Neutrophil (primary cell): ENCODE results near the gene TTC33.
A peak's percentile ranks its signal among the peaks of the same experiment; 100 is the strongest.

ENCODE experiments used
- H3K27ac ChIP-seq: fragments of 200-600 bp; sonication (generic); 2 replicates; pipeline ENCODE4 v1.5.1; 2016; ENCODE audit warnings: mild to moderate bottlenecking, moderate library complexity
- H3K27me3 ChIP-seq: fragments of 200-600 bp; sonication (generic); 2 replicates; pipeline ENCODE4 v1.6.0; 2016; ENCODE audit warnings: mild to moderate bottlenecking
- H3K36me3 ChIP-seq: fragments of 200-600 bp; sonication (generic); 2 replicates; pipeline ENCODE4 v1.5.1; 2017
- H3K4me1 ChIP-seq, 2 experiments: fragments of 200-600 bp in 1 of 2; sonication (generic) in 1 of 2; 1 replicate in 1 of 2; 2 replicates in 1 of 2; pipeline versions ENCODE4 v1.5.1 to v1.6.1; 2013 to 2016; ENCODE audit warnings: low read depth in 1 of 2, low read length in 1 of 2, mild to moderate bottlenecking in 1 of 2, moderate library complexity in 1 of 2; ENCODE audit not compliant: control insufficient read depth in 1 of 2, insufficient read depth in 1 of 2
- H3K4me3 ChIP-seq, 2 experiments: fragments of 200-600 bp in 1 of 2; sonication (generic) in 1 of 2; 1 replicate in 1 of 2; 2 replicates in 1 of 2; pipeline ENCODE4 v1.5.1; 2013 to 2016; ENCODE audit warnings: low read depth in 1 of 2, low read length in 1 of 2, mild to moderate bottlenecking in 1 of 2, moderate library complexity in 1 of 2
- H3K9me3 ChIP-seq: fragments of 200-600 bp; sonication (generic); 2 replicates; pipeline ENCODE4 v1.5.1; 2016
- CTCF ChIP-seq: fragments of 200-600 bp; sonication (generic); IDR thresholded peaks from 2 replicates; pipeline ENCODE4 v1.5.1; 2016; ENCODE audit warnings: antibody characterized with exemption

The TTC33 gene

GRCh38 chr5:40616781-40617180 is 139.0 kb downstream of the TTC33 start:
- Histone ChIP-seq H3K4me3 (no peak overlapping the region), H3K9me3 (no peaks in the 10 kb centered on the region), H3K27ac (peak overlapping the region; percentile 66), H3K36me3 (no peaks in the 10 kb centered on the region), H3K27me3 (no peaks in the 10 kb centered on the region), H3K4me1 (peaks cover 26 to 28% of the 10 kb centered on the region in 2 experiments)
- no peak for TF ChIP-seq CTCF

GRCh38 chr5:40615586-40616170 is 140.1 kb downstream of the TTC33 start:
- TF ChIP-seq CTCF, result no peak
- Histone ChIP-seq H3K27me3 (no peaks in the 10 kb centered on the region), H3K27ac (peak overlapping the region; percentile 66), H3K4me1 (peaks cover 21 to 23% of the 10 kb centered on the region in 2 experiments), H3K9me3 (no peaks in the 10 kb centered on the region), H3K36me3 (no peaks in the 10 kb centered on the region), H3K4me3 (peak overlapping the region in 1 of 2 experiments; percentile 5)

GRCh38 chr5:40614923-40615585 is 140.7 kb downstream of the TTC33 start:
- H3K27me3 ChIP-seq, result no peaks in the 10 kb centered on the region
- H3K4me3 ChIP-seq, result peak overlapping the region in 1 of 2 experiments; percentile 5
- no peak for TF ChIP-seq CTCF
- peaks cover 21 to 23% of the 10 kb centered on the region in 2 experiments for H3K4me1 ChIP-seq
- peak overlapping the region; percentile 66 for H3K27ac ChIP-seq
- H3K9me3 ChIP-seq, result no peaks in the 10 kb centered on the region
- H3K36me3 ChIP-seq, result no peaks in the 10 kb centered on the region

- Histone ChIP-seq H3K9me3 (no peaks in the 10 kb centered on the region), H3K4me1 (peaks cover 21 to 23% of the 10 kb centered on the region in 2 experiments), H3K36me3 (no peaks in the 10 kb centered on the region), H3K4me3 (no peak overlapping the region), H3K27me3 (no peaks in the 10 kb centered on the region), H3K27ac (peak overlapping the region; percentile 66)
- no peak for TF ChIP-seq CTCF
Measured at GRCh38 chr5:40614466-40614865, 141.3 kb downstream of the TTC33 start.

- Histone ChIP-seq H3K4me3 (no peak overlapping the region), H3K27ac (no peak overlapping the region), H3K9me3 (no peaks in the 10 kb centered on the region), H3K4me1 (peaks cover 0 to 24% of the 10 kb centered on the region in 2 experiments), H3K27me3 (no peaks in the 10 kb centered on the region), H3K36me3 (no peaks in the 10 kb centered on the region)
- no peak for TF ChIP-seq CTCF
Measured at GRCh38 chr5:40607202-40607601, 148.6 kb downstream of the TTC33 start.
